Measurements from ENCODE around the gene SSPN.

SSPN gene

DNA sequence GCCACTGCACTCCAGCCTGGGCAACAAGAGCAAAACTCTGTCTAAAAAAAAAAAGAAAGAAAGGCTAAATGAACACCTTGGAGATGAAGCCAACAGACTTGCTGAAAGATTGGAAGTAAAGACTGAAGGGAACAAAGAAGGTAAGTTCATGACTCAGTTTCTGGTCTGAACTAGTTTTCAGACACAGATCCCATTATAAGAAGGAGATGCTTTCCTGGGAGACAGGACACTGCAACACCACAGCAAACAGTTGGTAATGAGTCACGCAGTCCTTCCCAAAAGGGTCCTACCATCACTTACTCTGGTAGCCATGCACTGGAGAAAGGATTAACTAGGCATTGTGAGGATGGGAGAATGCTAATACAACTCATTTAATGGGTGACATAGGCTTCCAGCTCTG is 97.2 kb downstream of the SSPN start:
- TF ChIP-seq, protein P1, sequence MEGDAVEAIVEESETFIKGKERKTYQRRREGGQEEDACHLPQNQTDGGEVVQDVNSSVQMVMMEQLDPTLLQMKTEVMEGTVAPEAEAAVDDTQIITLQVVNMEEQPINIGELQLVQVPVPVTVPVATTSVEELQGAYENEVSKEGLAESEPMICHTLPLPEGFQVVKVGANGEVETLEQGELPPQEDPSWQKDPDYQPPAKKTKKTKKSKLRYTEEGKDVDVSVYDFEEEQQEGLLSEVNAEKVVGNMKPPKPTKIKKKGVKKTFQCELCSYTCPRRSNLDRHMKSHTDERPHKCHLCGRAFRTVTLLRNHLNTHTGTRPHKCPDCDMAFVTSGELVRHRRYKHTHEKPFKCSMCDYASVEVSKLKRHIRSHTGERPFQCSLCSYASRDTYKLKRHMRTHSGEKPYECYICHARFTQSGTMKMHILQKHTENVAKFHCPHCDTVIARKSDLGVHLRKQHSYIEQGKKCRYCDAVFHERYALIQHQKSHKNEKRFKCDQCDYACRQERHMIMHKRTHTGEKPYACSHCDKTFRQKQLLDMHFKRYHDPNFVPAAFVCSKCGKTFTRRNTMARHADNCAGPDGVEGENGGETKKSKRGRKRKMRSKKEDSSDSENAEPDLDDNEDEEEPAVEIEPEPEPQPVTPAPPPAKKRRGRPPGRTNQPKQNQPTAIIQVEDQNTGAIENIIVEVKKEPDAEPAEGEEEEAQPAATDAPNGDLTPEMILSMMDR (conservative IDR thresholded peaks at IDR 0.05; ENCODE audit: low read depth, low read length) = no peak
- H3K4me3 ChIP-seq (ENCODE audit: low read length) = no peak overlapping the region
- DNase-seq (ENCODE audit: low read depth) = no peak

DNA sequence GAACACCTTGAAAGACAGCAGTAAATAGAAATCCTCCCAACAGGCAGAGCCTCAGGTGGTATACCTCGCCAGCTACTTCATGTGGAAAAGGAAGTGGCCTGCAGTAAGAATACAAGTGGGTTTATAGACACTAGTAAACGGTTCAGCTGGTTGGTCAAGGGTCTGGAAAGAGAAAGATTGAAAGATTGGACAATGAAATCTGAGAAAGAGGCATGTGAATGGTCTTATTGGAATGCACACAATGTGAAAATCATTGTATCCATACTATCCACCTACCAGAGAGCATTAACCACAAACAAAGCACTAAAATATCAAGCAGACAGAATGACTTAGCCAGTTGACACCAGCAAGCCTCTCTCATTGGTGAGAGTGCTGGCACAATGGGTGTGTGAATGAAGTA is 98.2 kb downstream of the SSPN start:
- no peak overlapping the region for H3K4me3 ChIP-seq (ENCODE audit: low read length)
- DNase-seq (ENCODE audit: low read depth) = no peak
- TF ChIP-seq, protein P1 (conservative IDR thresholded peaks at IDR 0.05; ENCODE audit: low read depth, low read length) = no peak

DNA sequence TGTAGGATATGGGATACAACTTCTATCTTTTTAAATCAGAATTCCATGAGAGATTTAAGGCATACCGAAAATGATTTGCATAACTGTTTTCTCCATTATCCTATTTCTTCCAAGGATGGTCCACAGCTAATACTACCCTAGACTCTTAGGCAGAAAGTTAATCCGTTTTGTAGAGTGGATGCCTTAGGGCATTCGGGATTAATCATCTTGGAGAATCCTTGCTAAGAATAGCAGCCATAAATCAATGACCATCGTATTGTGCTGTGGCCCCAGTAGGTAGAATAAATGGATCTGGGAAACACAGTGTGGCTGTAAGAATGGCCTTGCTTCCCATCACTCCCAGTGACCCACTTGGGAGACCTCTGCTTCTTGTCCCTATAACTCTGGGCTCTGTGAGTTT is 99.6 kb downstream of the SSPN start:
- TF ChIP-seq, protein P1 (conservative IDR thresholded peaks at IDR 0.05; ENCODE audit: low read depth, low read length) = no peak
- no peak overlapping the region for H3K4me3 ChIP-seq (ENCODE audit: low read length)
- no peak for DNase-seq (ENCODE audit: low read depth)

DNA sequence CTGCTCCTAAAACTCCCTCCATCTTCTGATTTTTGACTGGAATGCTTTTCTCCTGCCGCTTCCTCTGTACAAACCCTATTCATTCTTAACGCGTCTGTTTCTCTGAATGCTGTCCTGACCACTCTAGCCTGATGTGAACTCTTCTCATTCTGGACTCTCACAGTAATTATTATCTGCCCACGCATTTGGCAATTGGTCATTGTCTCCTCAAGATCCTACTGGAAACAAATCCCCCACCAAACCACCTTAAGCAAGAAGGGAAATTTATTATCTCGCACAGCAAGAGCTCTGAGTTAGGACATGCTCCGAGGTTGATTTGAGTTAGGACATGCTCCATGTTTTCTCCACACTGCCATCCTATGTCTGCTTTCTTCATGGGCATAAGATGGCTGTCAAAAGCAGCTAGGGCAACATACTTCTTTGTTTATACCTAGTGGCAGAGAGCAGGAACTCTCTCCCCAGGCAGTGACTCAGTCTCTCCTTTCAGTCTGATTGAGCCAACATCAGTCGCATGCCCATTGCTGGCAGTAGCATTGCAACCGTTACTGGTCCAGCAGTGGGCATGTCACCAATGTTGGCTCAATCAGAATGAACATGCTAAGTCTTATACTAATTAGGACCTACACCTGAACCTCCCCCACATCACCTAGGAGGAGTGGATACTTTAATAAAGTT is 102.2 kb downstream of the SSPN start:
- DNase-seq (ENCODE audit: low read depth) = no peak
- TF ChIP-seq, protein P1 (conservative IDR thresholded peaks at IDR 0.05; ENCODE audit: low read depth, low read length) = no peak
- no peak overlapping the region for H3K4me3 ChIP-seq (ENCODE audit: low read length)

DNA sequence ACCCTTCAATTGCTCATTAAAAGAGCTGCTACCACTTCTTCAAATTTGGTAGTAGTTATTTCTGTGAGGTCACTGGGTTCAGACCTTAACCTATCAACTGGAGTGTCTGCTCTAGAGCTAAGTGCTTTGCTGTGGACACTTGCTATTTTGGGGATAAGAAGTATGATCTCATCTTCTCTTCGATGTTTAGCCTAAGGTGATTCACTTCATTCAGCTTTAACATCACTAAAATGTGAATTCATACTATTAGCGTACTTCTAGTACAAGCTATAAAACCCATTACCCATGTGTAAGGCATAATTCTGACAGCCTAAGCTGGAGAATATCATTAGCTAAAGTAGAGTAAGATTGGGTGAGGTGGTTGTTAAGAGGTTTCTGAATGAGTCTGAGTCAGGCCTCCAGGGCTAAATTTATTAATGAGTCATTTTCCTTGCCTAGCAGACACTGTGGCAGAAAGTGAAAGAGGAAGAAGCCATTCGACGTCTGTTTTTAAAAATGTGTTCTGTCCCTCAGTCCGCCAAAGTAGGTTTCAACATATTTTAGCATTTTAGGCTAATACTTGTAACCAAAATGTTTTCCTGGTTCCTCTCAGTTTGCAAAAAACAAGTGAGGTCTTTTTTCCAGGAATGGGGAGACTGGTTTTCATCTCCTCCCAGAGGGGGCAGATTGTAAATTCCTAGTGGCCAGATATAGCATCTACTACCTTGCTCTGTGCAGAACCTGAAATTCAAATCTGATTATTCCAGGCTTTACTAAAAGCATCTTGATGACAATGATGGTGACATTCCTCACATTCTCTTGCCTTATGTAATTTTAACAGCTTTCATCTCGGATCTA is 103.6 kb downstream of the SSPN start:
- no peak for DNase-seq (ENCODE audit: low read depth)
- H3K4me3 ChIP-seq (ENCODE audit: low read length) = peak overlapping the region; percentile 31
- TF ChIP-seq, protein P1 (conservative IDR thresholded peaks at IDR 0.05; ENCODE audit: low read depth, low read length) = peak; percentile 32

DNA sequence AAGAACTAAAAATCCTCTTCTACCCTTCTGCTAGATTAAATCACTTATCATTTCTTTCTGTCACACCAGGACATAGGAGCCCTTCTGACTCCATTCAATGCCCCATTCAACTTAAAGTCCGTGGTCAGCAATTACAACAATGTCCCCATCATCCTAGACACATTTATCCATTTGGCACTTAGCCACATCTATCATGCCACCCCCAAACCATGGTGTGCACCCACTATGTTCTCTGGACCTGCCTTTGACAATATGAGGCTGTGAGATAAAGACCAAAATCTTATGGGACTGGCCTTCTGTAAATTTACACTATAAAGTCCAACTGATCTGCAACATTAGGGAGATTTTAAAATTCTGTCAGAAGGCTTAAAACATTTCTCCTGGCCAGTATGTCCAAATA is 104.4 kb downstream of the SSPN start:
- no peak overlapping the region for H3K4me3 ChIP-seq (ENCODE audit: low read length)
- TF ChIP-seq, protein P1 (conservative IDR thresholded peaks at IDR 0.05; ENCODE audit: low read depth, low read length) = no peak

More for the DNA sequence above, 104.4 kb downstream of the SSPN start:
- no peak for DNase-seq (ENCODE audit: low read depth)

Data from retinal pigment epithelial cell (primary cell).